GM12892 (cell line): Measurements from ENCODE around the gene RINL.
"Not testable (repeated sequence)": the region's sequence is repeated elsewhere in the genome, so short reads cannot be mapped to it uniquely, and the experiment has no call there.

Source experiments
- DNase-seq: peaks from one replicate; pipeline ENCODE4 v3.0.0; 2011; ENCODE audit not compliant: insufficient read length
- FAIRE-seq: peaks from 2 replicates; lab custom pipeline; 2011; peaks lifted over from hg19 to GRCh38; lab: Jason Lieb, UNC
- POLR2A ChIP-seq: IDR thresholded peaks from 2 replicates; pipeline ENCODE4 v1.6.1; 2011; ENCODE audit warnings: low read depth, low read length, control low read depth
- POLR2AphosphoS5 ChIP-seq: IDR thresholded peaks from 2 replicates; pipeline ENCODE4 v1.6.1; 2011; ENCODE audit warnings: low read depth, low read length, control low read depth
- TAF1 ChIP-seq: IDR thresholded peaks from 2 replicates; pipeline ENCODE4 v1.6.1; 2011; ENCODE audit warnings: low read depth, mild to moderate bottlenecking, control low read depth, low read length, borderline replicate concordance

RINL gene

DNA sequence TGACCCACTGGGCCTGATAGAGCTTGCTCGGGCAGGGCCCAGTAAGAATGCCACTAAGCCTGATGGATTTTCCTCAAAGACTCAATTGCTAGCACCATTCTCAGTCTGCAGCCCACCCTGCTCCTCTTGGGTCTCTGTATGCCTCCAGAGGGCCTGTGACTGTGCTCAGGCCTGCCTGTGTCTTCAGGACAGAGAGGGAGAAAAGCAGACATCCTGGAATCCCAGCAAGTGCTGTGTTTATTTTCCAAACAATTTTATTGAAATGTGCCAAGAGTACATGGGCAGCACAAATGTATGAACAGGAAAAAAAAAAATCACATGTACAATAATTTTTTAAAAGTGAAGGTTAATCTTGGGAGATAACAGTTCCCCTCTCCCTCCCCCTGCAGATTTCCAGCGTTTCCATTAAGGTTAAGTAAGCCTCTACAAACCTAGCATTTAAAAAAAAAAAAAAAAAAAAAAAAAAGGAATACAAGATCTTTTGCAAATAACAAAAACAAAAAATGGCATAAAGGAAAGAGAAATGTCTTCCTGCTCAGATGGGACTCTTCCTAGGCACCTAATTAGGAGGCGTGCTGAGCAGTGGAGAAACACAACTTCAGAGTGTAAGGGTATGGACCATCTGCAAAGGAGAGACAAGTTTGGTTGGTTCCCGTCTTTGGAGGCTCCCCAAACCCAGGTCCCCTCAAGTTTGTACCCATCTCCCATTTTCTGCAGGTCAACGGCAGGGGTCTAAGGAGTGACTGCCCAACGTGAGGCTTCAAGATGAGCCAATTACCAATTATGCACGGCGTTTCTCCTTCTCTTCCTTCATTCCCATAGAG is 41.7 kb downstream of the RINL start:
- TF ChIP-seq TAF1 (no peak), POLR2AphosphoS5 (no peak; the same call in 1 of the 2 replicates), POLR2A (no peak)
- FAIRE-seq = no peak
- no peak for DNase-seq

DNA sequence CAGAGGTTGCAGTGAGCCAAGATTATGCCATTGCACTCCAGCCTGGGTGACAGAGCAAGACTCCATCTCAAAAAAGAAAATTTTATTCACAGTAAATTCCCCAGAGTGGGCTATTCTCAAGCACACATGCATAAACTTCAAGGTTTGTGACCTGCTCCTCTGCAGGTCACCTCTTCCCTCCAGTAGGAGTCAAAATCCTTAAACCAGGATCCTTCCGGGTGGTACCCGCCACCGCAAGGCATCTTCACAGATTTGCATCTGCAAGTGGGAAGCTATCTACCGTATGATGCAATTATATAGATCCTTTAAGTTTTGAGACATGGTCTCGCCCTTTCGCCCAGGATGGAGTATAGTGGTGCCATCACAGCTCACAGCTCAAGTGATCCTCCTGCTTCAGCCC is 43.5 kb downstream of the RINL start:
- no peak for FAIRE-seq
- TF ChIP-seq POLR2A = no peak
- no peak for TF ChIP-seq POLR2AphosphoS5
- no peak for TF ChIP-seq TAF1
- no peak for DNase-seq

DNA sequence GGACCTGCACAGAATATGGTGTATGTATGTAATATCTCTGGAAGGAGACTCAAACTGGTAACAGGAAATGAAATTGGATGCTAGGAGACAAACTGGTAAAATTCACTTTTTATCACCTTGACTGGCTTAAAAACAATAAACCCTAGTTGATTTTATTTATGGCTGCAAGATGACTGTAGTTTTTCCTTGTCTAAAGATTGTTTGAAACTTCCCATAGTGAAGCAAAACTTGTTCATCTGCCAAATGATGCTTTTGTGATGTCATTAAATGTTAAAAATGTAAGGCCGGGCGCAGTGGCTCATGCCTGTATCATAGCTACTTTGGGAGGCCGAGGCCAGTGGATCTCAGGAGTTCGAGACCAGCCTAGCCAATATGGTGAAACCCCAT is 44.0 kb downstream of the RINL start:
- TF ChIP-seq TAF1 (no peak), POLR2AphosphoS5 (no peak), POLR2A (no peak)

DNA sequence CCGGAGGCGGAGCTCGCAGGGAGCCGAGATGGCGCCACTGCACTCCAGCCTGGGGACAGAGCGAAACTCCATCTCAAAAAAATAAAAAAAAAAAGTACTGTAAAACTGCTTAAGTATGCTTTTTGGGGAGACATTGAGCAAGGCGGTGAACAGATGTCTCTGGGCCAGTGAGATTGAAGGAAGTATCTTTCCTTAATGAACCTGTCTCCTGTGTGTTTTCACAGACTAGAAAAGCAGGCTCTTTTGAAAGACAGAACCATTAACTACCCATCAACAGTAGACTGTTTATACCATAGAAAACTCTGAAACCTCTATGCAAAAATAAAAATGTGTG is 45.0 kb downstream of the RINL start:
- TF ChIP-seq POLR2AphosphoS5 (no peak), TAF1 (no peak), POLR2A (no peak)
- no peak for DNase-seq
- no peak for FAIRE-seq

More for the DNA sequence above, 44.0 kb downstream of the RINL start:
- no peak for DNase-seq
- FAIRE-seq = no peak

DNA sequence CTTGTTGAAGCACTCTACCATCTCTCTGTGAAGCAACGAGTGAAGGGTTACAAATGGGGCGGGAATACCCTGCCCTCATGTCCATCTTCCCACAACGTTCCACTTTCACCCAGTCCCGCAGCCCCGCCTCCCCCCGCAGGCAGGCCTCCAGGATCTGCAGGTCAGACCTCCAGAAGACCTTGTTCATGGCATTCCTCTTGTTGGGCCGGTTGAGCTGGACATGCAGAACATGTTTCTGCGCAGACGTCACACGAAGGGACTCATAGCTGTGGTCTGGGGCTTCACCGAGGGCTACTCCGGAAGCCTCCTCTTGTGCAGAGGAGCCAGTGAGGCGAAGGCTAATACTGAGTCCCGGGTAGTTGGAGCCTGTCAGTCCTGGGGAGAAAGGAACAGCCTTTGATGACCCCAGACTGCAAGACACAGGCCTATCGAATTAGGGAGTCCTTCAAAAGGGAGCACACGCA is 46.9 kb downstream of the RINL start:
- peak; percentile 86 for FAIRE-seq
- no peak for TF ChIP-seq TAF1
- no peak for TF ChIP-seq POLR2A
- no peak for TF ChIP-seq POLR2AphosphoS5

DNA sequence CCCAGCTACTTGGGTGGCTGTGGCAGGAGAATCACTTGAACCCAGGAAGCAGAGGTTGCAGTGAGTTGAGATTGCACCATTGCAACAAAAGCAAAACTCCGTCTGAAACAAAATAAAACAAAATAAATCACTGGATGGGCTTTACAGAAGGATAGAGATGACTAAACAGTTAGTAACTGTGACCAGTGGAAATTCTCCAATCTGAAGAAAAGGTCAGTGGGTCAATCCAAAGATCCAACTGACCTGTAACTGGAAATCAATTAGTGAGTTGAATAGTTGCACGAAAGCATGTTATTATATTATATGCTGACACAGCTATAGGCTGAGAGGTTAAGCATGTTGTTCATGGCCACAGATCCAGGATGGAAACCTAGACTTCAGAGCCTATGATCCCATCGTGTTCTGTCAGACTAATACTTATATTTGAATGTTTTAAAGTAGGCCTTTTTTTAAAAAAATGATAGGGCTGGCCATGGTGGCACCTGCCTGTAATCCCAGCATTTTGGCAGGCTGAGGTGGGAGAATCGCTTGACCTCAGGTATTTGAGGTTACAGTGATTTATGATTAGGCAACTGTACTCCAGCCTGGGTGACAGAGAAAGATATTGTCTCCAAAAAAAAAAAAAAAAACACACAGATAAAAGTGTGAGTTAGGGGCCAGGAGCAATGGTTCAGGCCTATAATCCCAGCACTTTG is 47.9 kb downstream of the RINL start:
- no peak for TF ChIP-seq TAF1
- TF ChIP-seq POLR2AphosphoS5 = no peak
- FAIRE-seq (no peak), DNase-seq (no peak)

More for the DNA sequence above, 46.9 kb downstream of the RINL start:
- no peak for DNase-seq

DNA sequence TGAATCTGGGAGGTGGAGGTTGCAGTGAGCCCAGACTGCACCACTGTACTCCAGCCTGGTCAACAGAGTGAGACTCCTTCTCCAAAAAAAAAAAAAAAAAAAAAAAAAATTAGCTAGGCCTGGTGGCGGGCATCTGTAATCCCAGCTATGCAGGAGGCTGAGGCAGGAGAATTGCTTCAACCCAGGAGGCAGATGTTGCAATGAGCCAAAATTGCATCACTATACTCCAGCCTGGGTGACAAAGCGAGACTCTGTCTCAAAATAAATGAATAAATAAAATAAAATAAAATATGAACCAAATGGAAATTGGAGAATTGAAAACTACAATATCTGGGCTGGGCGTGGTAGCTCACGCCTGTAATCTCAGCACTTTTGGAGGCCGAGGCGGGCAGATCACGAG is 48.9 kb downstream of the RINL start:
- not testable (repeated sequence) for FAIRE-seq, DNase-seq

DNA sequence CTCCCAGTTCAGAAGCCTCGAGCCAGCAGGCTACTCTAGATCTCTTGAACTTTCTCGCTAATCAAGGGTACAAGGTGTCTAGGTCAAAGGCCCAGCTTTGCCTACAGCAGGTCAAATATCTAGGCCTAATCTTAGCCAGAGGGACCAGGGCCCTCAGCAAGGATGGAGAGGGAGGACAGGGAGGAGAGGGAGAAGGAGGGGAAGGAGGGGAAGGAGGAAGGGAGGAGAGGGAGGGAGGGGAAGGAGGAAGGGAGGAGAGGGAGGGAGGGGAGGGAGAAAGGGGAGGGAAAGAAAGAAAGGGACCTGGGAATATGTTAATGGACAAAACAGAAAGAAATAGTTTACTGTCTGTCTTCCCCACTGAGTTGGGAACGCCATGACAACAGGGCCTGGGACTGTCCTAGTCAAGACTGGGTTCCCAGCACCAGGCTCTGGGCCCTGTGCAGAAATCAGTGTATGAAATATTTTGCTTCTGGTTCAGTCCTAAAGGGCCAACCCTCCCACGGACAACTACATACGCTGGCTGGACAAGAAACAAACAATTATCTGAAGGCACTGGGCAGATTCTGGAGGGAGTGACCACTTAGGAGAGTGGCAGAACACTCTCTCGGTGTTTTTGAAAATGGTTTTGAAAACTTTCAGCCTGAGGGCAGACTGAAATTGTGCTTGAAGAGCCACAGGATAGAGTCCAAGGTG is 51.1 kb downstream of the RINL start:
- DNase-seq = no peak
- TF ChIP-seq POLR2A (no peak), TAF1 (no peak), POLR2AphosphoS5 (no peak)
- no peak for FAIRE-seq

DNA sequence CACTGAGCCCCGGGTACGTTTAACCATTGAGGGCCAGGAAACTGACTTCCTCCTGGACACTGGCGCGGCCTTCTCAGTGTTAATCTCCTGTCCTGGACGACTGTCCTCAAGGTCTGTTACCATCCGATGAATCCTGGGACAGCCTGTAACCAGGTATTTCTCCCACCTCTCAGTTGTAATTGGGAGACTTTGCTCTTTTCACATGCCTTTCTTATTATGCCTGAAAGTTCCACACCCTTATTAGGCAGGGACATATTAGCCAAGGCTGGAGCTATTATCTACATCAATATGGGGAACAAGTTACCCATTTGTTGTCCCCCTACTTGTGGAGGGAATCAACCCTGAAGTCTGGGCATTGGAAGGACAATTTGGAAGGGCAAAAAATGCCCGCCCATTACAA is 52.1 kb downstream of the RINL start:
- not testable (repeated sequence) for FAIRE-seq, DNase-seq

DNA sequence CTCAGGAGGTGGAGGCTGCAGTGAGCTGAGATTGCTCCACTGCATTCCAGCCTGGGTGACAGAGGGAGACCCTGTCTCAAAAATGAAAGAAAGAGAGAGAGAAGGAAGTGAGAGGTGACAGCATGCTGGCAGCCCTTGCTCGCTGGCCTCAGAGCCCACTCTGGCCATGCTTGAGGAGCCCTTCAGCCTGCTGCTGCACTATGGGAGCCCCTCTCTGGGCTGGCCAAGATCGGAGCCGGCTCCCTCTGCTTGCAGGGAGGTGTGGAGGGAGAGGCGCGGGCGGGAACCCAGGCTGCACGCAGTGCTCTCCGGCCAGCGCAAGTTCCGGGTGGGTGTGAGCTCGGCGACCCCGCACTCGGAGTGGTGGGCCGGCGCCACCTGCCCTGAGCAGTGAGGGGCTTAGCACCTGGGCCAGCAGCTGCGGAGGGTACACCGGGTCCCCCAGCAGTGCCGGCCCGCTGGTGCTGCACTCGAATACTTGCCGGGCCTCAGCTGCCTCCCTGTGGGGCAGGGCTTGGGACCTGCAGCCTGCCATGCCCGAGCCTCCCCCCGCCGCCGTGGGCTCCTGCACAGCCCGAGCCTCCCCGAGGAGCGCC is 56.7 kb downstream of the RINL start:
- not testable (repeated sequence) for DNase-seq, FAIRE-seq

DNA sequence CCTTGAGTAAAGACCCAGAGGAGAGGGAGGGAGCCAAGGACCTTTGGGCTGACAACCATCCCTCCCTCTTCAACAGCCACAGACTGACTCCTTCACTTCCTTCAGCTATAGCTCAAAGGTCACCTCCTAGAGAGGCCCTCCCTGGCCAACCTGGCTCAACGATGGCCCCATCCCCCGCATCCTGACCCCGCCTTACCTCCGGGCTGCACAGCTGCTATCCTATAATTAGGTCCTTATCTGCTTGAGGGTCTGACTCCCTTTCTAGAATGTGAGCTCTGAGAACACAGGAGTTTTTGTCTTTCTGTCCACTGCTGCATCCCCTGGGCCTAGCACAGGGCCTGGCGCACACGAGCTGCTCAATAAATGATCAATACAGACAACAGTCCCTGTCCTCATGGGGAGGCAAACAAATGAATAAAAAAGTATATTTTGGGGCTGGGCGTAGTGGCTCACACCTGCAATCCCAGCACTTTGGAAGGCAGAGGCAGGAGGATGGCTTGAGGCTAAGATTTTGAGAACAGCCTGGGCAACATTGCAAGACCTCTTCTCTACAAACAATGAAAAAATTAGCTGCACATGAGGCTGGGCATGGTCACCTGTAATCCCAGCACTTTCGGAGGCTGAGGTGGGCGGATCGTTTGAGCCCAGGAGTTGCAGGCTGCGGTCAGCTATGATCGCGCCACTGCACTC is 58.7 kb downstream of the RINL start:
- no peak for TF ChIP-seq POLR2AphosphoS5
- no peak for TF ChIP-seq POLR2A
- no peak for TF ChIP-seq TAF1
- DNase-seq (no peak), FAIRE-seq (no peak)
